HG03045 (cell line): ENCODE results near the gene LRMDA.

ENCODE experiments used
- ATAC-seq: cut with Tn5 transposase; IDR thresholded peaks from one replicate; pipeline ENCODE4 v1.9.1; 2021; ENCODE audit warnings: mild to moderate bottlenecking, moderate library complexity; ENCODE audit not compliant: unreplicated experiment

LRMDA gene

GRCh38 chr10:76333326-76333725 is 901.9 kb downstream of the LRMDA start:
- ATAC-seq, result no peak

- no peak for ATAC-seq
These were observed 902.4 kb downstream of the LRMDA start for GRCh38 chr10:76333796-76334195.

GRCh38 chr10:76334255-76334654 is 902.8 kb downstream of the LRMDA start:
- no peak for ATAC-seq

GRCh38 chr10:76336213-76336963 is 905.0 kb downstream of the LRMDA start:
- no peak for ATAC-seq

- no peak for ATAC-seq
These were observed 906.2 kb downstream of the LRMDA start for GRCh38 chr10:76337641-76338040.

GRCh38 chr10:76338187-76338586 is 906.8 kb downstream of the LRMDA start:
- no peak for ATAC-seq

- ATAC-seq, result no peak
These were observed 910.3 kb downstream of the LRMDA start for GRCh38 chr10:76341740-76342139.

- ATAC-seq, result no peak
These were observed 911.6 kb downstream of the LRMDA start for GRCh38 chr10:76342996-76343395.

GRCh38 chr10:76347832-76348231 is 916.4 kb downstream of the LRMDA start:
- ATAC-seq, result no peak

- ATAC-seq, result no peak
These were observed 919.2 kb downstream of the LRMDA start for GRCh38 chr10:76350583-76350982.

- no peak for ATAC-seq
These were observed 920.9 kb downstream of the LRMDA start for GRCh38 chr10:76352300-76352699.

- no peak for ATAC-seq
These were observed 921.9 kb downstream of the LRMDA start for GRCh38 chr10:76353237-76353851.

- no peak for ATAC-seq
These were observed 922.9 kb downstream of the LRMDA start for GRCh38 chr10:76354212-76354738.

- ATAC-seq, result no peak
These were observed 923.5 kb downstream of the LRMDA start for GRCh38 chr10:76354921-76355320.

- ATAC-seq, result no peak
These were observed 925.1 kb downstream of the LRMDA start for GRCh38 chr10:76356557-76356956.

GRCh38 chr10:76357726-76358415 is 926.4 kb downstream of the LRMDA start:
- no peak for ATAC-seq

GRCh38 chr10:76358743-76359395 is 927.4 kb downstream of the LRMDA start:
- ATAC-seq, result no peak

GRCh38 chr10:76375761-76376160 is 944.3 kb downstream of the LRMDA start:
- ATAC-seq, result no peak

- no peak for ATAC-seq
These were observed 951.0 kb downstream of the LRMDA start for GRCh38 chr10:76382381-76382851.

GRCh38 chr10:76388321-76389023 is 957.0 kb downstream of the LRMDA start:
- ATAC-seq, result no peak
